Brain microvascular endothelial cell (primary cell): ENCODE measurements around the gene CAPN2.

Source experiments
- DNase-seq: peaks from one replicate; pipeline ENCODE4 v3.0.0-alpha.2; 2020
- H3K27ac ChIP-seq: fragments of 250-450 bp; sonication (Bioruptor Pico); 2 replicates; pipeline ENCODE4 v1.5.1; 2020; ENCODE audit warnings: mild to moderate bottlenecking, moderate library complexity
- H3K27me3 ChIP-seq: fragments of 250-450 bp; sonication (Bioruptor Pico); replicated peaks from 2 replicates; pipeline ENCODE4 v1.5.1; 2020; ENCODE audit warnings: mild to moderate bottlenecking
- H3K36me3 ChIP-seq: fragments of 250-450 bp; sonication (Bioruptor Pico); replicated peaks from 2 replicates; pipeline ENCODE4 v1.5.1; 2020; ENCODE audit warnings: mild to moderate bottlenecking
- H3K4me3 ChIP-seq: 2 replicates; pipeline ENCODE4 v1.5.1; 2011; ENCODE audit warnings: low read depth, mild to moderate bottlenecking, control low read depth, low read length, moderate library complexity
- in situ Hi-C: cut with HindIII; loops from 2 replicates; pipeline ENCODE4 v1.10.0; 2017; ENCODE audit warnings: low sequenced_read_pairs, low pct_ligation_motif_present
- TF ChIP-seq, protein P1 (sequence below): IDR thresholded peaks from 2 replicates; pipeline ENCODE4 v1.5.1; 2011; ENCODE audit warnings: low read depth, mild to moderate bottlenecking, moderate library complexity, low read length, control low read depth, inconsistent platforms; ENCODE audit errors: missing control alignments

Gene CAPN2

DNA sequence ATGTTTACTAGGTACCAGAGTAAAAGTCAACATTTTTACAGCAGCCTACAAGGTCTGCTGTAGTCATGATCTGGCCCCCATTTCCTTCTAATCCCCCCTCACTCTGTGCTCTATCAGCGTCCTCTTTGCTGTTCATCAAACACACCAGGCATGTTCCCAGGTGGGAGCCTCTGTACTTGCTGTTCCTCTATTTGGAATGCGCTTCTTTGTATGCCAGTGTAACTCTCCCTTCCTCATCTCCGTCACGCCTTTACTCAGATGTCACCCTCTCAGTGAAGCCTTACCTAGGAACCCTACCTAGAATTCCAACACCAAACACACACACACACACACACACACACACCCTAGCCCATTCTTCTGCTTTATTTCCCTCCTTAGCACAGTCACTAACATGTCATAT lies 112.4 kb downstream of the CAPN2 start:
- peaks cover 2% of the 10 kb centered on the region for H3K36me3 ChIP-seq
- in situ Hi-C loops, result no loop called here
- no peak overlapping the region for H3K4me3 ChIP-seq
- TF ChIP-seq, protein P1, sequence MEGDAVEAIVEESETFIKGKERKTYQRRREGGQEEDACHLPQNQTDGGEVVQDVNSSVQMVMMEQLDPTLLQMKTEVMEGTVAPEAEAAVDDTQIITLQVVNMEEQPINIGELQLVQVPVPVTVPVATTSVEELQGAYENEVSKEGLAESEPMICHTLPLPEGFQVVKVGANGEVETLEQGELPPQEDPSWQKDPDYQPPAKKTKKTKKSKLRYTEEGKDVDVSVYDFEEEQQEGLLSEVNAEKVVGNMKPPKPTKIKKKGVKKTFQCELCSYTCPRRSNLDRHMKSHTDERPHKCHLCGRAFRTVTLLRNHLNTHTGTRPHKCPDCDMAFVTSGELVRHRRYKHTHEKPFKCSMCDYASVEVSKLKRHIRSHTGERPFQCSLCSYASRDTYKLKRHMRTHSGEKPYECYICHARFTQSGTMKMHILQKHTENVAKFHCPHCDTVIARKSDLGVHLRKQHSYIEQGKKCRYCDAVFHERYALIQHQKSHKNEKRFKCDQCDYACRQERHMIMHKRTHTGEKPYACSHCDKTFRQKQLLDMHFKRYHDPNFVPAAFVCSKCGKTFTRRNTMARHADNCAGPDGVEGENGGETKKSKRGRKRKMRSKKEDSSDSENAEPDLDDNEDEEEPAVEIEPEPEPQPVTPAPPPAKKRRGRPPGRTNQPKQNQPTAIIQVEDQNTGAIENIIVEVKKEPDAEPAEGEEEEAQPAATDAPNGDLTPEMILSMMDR, result no peak
- no peak overlapping the region for H3K27ac ChIP-seq
- H3K27me3 ChIP-seq, result no peaks in the 10 kb centered on the region
- DNase-seq, result no peak
